SJSA1 (cell line): ENCODE data around the gene SYNE4. TPM values are rescaled to one million over a fixed set of nuclear protein-coding genes. Genes with fewer than 3 reads are reported as not detected.
"Not testable (repeated sequence)": the region's sequence is repeated elsewhere in the genome, so short reads cannot be mapped to it uniquely, and the experiment has no call there.

Source experiments
- DNase-seq, 2 experiments: peaks; one replicate each; pipeline ENCODE4 v3.0.0-alpha.2; 2015 to 2020; ENCODE audit warnings: low spot score in 2 of 2, low read depth in 1 of 2
- H3K27ac ChIP-seq: fragments of 250-450 bp; sonication (Bioruptor Pico); 2 replicates; pipeline ENCODE4 v1.5.1; 2020; ENCODE audit warnings: mild to moderate bottlenecking, moderate library complexity
- H3K27me3 ChIP-seq: fragments of 250-450 bp; sonication (Bioruptor Pico); replicated peaks from 2 replicates; pipeline ENCODE4 v1.5.1; 2020; ENCODE audit warnings: mild to moderate bottlenecking, moderate library complexity
- H3K36me3 ChIP-seq: fragments of 250-450 bp; sonication (Bioruptor Pico); 2 replicates; pipeline ENCODE4 v1.5.1; 2020; ENCODE audit warnings: mild to moderate bottlenecking
- H3K4me1 ChIP-seq: fragments of 250-450 bp; sonication (Bioruptor Pico); replicated peaks from 2 replicates; pipeline ENCODE4 v1.6.1; 2021; ENCODE audit warnings: mild to moderate bottlenecking
- H3K4me3 ChIP-seq: fragments of 250-450 bp; sonication (Bioruptor Pico); 2 replicates; pipeline ENCODE4 v1.5.1; 2020; ENCODE audit warnings: mild to moderate bottlenecking
- H3K9me3 ChIP-seq: fragments of 250-450 bp; sonication (Bioruptor Pico); replicated peaks from 2 replicates; pipeline ENCODE4 v1.5.1; 2020; ENCODE audit warnings: mild to moderate bottlenecking
- total RNA-seq: library from RNA; depleted of rRNA; stranded (reverse); fragments of >200 nt; shearing (Covaris generic); gene quantifications from 2 replicates; pipeline ENCODE4 v1.2.3, GENCODE V29; 2014; rRNA removed

The SYNE4 gene, protein sequence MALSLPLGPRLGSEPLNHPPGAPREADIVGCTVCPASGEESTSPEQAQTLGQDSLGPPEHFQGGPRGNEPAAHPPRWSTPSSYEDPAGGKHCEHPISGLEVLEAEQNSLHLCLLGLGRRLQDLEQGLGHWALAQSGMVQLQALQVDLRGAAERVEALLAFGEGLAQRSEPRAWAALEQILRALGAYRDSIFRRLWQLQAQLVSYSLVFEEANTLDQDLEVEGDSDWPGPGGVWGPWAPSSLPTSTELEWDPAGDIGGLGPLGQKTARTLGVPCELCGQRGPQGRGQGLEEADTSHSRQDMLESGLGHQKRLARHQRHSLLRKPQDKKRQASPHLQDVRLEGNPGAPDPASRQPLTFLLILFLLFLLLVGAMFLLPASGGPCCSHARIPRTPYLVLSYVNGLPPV
- total RNA-seq, result 0.26 TPM in 1 of 2 replicates, not detected in the other

GRCh38 chr19:36008336-36008978 is at the start of gene SYNE4:
SYNE4 (minus strand) TSS chr19:36008813; CDS start chr19:36008681, 132 bp downstream.
- peaks cover 13% of the 10 kb centered on the region for H3K4me1 ChIP-seq
- H3K36me3 ChIP-seq, result 0 out of 2 replicates have a peak, but pooled peaks cover 7% of the 10 kb centered on the region

DNA sequence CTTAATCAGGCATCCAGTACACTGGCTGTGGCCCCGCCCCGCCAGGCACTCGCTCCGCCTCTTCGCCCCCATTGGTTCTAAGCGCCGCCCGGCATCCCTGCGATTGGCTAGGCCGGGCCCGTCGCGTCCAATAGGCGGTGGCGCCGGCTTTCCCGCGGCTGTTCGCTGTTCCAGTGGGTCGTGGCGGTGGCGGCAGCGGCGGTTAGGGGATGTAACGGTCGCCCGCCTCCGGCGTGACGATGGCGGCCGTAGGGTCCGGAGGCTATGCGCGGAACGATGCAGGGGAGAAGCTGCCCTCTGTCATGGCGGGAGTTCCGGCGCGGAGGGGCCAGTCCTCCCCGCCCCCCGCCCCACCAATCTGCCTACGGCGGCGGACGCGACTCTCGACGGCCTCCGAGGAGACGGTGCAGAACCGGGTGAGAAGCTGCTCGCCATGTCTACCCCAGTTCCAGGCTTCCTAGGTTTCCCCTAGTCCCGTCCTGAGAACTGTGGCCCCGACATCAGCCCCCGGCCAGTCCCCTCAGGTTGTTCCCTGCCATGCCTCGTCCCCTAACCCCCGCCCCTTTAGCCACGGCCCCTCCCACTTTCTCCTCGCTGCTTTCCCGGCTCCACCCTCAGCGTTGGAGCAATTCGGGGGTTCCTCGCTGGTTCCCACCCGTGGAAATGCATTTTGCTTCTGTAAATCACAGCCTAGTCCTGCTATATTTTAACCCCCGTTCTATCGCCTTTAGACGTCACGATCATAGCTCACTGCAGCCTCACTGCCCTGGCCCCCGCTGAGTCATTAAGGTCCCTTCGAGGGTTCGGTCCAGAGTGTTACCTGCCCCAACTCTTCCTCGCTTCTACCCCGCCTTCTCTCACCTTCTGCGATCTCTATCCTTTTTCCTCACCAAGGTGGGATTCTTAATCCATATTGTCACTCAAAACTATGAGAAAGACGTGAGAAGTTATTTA is 46.4 kb upstream of the SYNE4 start, which contains the start of gene WDR62:
WDR62 (plus strand) TSS at position 165 of the 954 bp plus-strand sequence; CDS start at position 240, 75 bp downstream.
- H3K4me1 ChIP-seq, result peaks cover 9% of the 10 kb centered on the region
- peaks cover 38% of the 10 kb centered on the region for H3K36me3 ChIP-seq
- DNase-seq, result peak in 1 of 2 experiments; percentile 95
- H3K27me3 ChIP-seq, result no peaks in the 10 kb centered on the region
- H3K27ac ChIP-seq, result peak within 1 kb of the TSS; percentile 91
- H3K4me3 ChIP-seq, result peak within 1 kb of the TSS; percentile 68
- H3K9me3 ChIP-seq, result no peaks in the 10 kb centered on the region

More at GRCh38 chr19:36008336-36008978, at the start of gene SYNE4:
- Histone ChIP-seq H3K27ac (no peak within 1 kb of the TSS), H3K9me3 (no peaks in the 10 kb centered on the region), H3K27me3 (no peaks in the 10 kb centered on the region), H3K4me3 (peak within 1 kb of the TSS; percentile 14; the same call in 1 of the 2 replicates)
- DNase-seq, result no peak

GRCh38 chr19:36054119-36054732 is 45.6 kb upstream of the SYNE4 start, which contains the start of gene THAP8:
THAP8 (minus strand) TSS chr19:36054285; CDS start chr19:36054217, 68 bp downstream.
- H3K27me3 ChIP-seq, result no peaks in the 10 kb centered on the region

GRCh38 chr19:36051637-36052036 is 43.0 kb upstream of the SYNE4 start:
- no peak for DNase-seq
- Histone ChIP-seq H3K36me3 (peaks cover 7% of the 10 kb centered on the region; the same call in 1 of the 2 replicates), H3K4me3 (no peak overlapping the region), H3K27me3 (no peaks in the 10 kb centered on the region), H3K9me3 (no peaks in the 10 kb centered on the region), H3K27ac (no peak overlapping the region), H3K4me1 (peaks cover 9% of the 10 kb centered on the region)

More at GRCh38 chr19:36054119-36054732, 45.6 kb upstream of the SYNE4 start, which contains the start of gene THAP8:
- no peaks in the 10 kb centered on the region for H3K9me3 ChIP-seq
- peaks cover 9% of the 10 kb centered on the region for H3K4me1 ChIP-seq
- H3K27ac ChIP-seq, result peak within 1 kb of the TSS; percentile 91
- peak within 1 kb of the TSS; percentile 68 for H3K4me3 ChIP-seq
- DNase-seq, result peak; percentile 98 to 99
- peaks cover 30% of the 10 kb centered on the region for H3K36me3 ChIP-seq

DNA sequence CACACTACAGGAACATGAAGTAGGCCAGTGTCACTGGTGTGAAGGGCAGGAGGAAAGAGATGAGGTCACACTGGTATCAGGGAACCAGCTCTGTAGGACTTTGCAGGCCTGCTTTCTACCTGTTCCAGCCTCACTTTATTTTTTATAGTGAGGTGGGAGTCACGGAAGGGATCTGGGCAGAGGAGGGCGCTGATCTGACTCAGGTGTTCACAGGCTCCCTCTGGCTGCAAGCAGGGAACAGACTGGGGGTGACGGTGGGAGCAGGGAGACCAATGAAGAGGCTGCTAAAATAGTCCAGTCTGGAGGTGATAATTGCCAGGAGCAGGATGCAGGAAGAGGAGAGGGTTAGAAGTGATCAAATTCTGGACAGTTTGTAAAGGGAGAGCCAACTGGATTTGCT is 42.6 kb upstream of the SYNE4 start:
- DNase-seq, result no peak
- H3K9me3 ChIP-seq, result no peaks in the 10 kb centered on the region
- no peaks in the 10 kb centered on the region for H3K27me3 ChIP-seq
- no peak overlapping the region for H3K4me3 ChIP-seq
- H3K4me1 ChIP-seq, result peaks cover 8% of the 10 kb centered on the region
- peaks cover 4% of the 10 kb centered on the region; the same call in 1 of the 2 replicates for H3K36me3 ChIP-seq
- no peak overlapping the region for H3K27ac ChIP-seq

DNA sequence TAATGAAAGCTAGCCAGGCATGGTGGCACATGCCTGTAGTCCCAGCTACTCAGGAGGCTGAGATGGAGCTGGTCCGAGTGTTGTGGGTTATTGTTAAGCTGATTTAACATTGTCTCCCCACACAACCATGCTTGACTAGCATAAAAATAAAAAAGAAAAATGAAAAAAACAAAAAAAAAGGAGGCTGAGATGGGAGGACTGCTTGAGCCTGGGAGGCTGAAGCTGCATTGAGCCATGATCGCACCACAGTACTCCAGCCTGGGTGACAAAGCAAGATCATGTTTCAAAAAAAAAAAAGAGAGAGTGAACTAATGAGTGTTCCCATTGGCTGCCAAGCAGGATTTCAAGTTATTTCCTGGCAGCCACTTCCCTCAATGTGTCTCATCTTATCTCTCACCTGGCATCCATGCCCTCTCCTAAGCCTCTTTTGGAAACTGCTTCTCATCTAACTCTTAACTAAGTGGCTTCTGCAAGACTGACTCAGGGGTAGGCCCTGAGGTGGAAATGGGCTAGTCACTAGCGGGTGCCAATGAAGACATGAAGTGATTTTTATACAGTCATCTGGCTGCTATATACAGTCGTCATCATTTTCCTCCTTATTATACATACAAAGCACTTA is 40.6 kb upstream of the SYNE4 start:
- no peak for DNase-seq
- H3K4me3 ChIP-seq, result no peak overlapping the region
- H3K36me3 ChIP-seq, result no peaks in the 10 kb centered on the region

DNA sequence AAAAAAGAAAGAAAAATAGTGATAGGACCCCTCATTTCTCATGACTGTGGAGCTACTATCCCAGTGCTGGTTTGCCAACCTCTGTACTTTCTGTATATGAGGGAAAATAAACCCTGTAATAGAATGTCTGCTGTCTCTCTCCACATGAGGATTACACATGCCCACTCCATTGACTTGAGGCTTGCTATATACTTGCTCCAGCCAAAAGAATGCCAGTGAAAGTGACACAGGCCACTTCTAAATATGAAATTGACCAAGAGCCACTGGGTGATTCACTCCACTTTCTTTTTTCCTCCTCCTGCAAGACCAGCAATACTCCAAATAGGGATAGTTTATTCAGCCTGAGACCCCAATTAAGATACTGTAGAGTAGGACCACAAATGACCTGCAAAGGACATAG is 39.2 kb upstream of the SYNE4 start:
- no peaks in the 10 kb centered on the region for H3K27me3 ChIP-seq
- H3K27ac ChIP-seq, result no peak overlapping the region
- no peaks in the 10 kb centered on the region for H3K9me3 ChIP-seq
- H3K36me3 ChIP-seq, result no peaks in the 10 kb centered on the region
- H3K4me3 ChIP-seq, result no peak overlapping the region
- H3K4me1 ChIP-seq, result no peaks in the 10 kb centered on the region
- no peak for DNase-seq

More for the DNA sequence above, 40.6 kb upstream of the SYNE4 start:
- Histone ChIP-seq H3K27ac (no peak overlapping the region), H3K27me3 (no peaks in the 10 kb centered on the region), H3K4me1 (no peaks in the 10 kb centered on the region), H3K9me3 (no peaks in the 10 kb centered on the region)

DNA sequence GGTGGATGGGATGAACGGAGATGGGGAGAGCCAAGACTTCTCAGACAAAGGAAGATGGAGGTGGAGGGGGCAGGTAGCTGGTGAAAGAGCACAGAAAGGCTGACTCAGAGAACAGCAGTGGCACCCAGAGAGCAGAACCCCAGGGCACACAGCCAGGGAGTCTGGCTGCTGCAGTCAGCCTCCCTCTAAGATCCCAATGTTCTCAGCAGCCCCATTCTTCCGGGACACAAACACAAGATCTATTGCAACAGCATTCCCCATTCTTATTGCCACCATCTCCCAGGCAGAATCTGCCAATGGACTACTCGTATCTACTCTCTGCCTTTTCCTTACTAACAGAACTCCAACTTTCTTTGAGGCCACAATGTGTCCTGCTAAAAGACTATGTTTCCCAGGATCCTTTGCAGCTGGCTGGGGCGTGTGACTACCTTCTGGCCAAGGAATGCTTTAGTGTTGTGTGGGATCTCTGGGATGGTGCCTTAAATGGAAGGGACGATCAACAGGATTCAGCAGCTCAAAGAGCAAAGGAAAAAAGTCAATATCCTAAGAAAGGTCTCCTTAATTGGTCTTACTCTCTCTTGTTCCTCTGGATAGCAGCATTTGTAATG is 37.9 kb upstream of the SYNE4 start:
- H3K27ac ChIP-seq, result no peak overlapping the region
- H3K9me3 ChIP-seq, result no peaks in the 10 kb centered on the region
- H3K4me1 ChIP-seq, result peaks cover 3% of the 10 kb centered on the region; the same call in 1 of the 2 replicates
- H3K36me3 ChIP-seq, result no peaks in the 10 kb centered on the region
- H3K27me3 ChIP-seq, result no peaks in the 10 kb centered on the region
- DNase-seq, result no peak
- no peak overlapping the region for H3K4me3 ChIP-seq

DNA sequence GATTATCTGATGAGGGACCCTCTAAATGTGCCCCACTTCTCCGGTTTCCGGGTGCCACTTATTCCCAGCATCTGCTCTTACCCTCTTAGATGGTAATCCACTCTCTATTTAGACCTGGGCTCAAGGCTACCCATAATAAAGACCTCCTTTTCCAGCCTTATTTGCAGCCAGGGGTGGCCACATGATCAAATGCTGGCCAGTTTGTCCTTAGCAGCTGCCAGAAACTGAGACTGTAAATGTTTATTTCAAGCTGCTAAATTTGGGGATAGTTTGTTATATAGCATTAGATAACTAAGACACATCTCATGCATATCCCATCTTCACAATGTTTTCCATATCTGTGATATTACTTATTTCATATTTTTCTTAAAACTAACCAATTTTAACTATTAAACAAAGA is 35.3 kb upstream of the SYNE4 start:
- Histone ChIP-seq H3K27ac (no peak overlapping the region), H3K36me3 (no peaks in the 10 kb centered on the region), H3K27me3 (no peaks in the 10 kb centered on the region), H3K4me3 (no peak overlapping the region), H3K9me3 (no peaks in the 10 kb centered on the region), H3K4me1 (peaks cover 6% of the 10 kb centered on the region; the same call in 1 of the 2 replicates)
- no peak for DNase-seq

GRCh38 chr19:36041831-36042230 is 33.2 kb upstream of the SYNE4 start:
- no peaks in the 10 kb centered on the region for H3K36me3 ChIP-seq
- no peak overlapping the region for H3K27ac ChIP-seq
- no peak overlapping the region for H3K4me3 ChIP-seq
- no peak for DNase-seq
- H3K9me3 ChIP-seq, result no peaks in the 10 kb centered on the region
- peaks cover 6% of the 10 kb centered on the region; the same call in 1 of the 2 replicates for H3K4me1 ChIP-seq
- no peaks in the 10 kb centered on the region for H3K27me3 ChIP-seq

- H3K36me3 ChIP-seq, H3K4me1 ChIP-seq, H3K4me3 ChIP-seq, H3K27ac ChIP-seq, H3K27me3 ChIP-seq, H3K9me3 ChIP-seq, DNase-seq: not testable (repeated sequence)
These were observed 32.5 kb upstream of the SYNE4 start for GRCh38 chr19:36041092-36041491.

- peaks cover 6% of the 10 kb centered on the region; the same call in 1 of the 2 replicates for H3K4me1 ChIP-seq
- no peak overlapping the region for H3K27ac ChIP-seq
- no peak for DNase-seq
- no peaks in the 10 kb centered on the region for H3K27me3 ChIP-seq
- H3K36me3 ChIP-seq, result no peaks in the 10 kb centered on the region
- H3K4me3 ChIP-seq, result no peak overlapping the region
- no peaks in the 10 kb centered on the region for H3K9me3 ChIP-seq
These were observed 31.9 kb upstream of the SYNE4 start for GRCh38 chr19:36040495-36040894.
